AG10803 (cell line): ENCODE data around the gene FOXN3.

Experiments
- DNase-seq: peaks from one replicate; pipeline ENCODE4 v3.0.0; 2010; ENCODE audit warnings: low read depth
- H3K4me3 ChIP-seq: 2 replicates; pipeline ENCODE4 v1.5.1; 2011; ENCODE audit warnings: mild to moderate bottlenecking, low read length, control low read depth
- TF ChIP-seq, protein P1 (sequence below): conservative IDR thresholded peaks from 2 replicates; pipeline ENCODE4 v1.5.1; 2011; ENCODE audit warnings: mild to moderate bottlenecking, low read length, control low read depth, inconsistent platforms

Gene FOXN3

DNA sequence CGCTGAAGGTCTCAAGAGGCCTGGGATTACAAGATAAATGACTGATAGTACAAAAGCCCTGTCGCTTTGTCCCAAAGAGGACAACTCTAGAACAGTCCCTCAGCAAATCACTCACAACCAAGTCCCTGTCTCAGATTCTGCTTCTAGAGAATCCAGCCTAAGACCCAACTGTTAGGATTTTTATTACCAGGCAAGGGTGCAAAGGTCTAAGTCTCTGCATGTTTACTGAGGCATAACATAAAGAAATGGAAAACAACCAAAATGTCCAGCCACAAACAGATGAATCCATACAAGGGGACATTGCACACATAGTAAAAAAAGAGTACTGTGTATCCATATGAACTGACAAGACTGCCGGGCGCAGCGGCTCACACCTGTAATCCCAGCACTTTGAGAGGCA, 104.1 kb downstream of the FOXN3 start:
- no peak for DNase-seq
- TF ChIP-seq, protein P1, sequence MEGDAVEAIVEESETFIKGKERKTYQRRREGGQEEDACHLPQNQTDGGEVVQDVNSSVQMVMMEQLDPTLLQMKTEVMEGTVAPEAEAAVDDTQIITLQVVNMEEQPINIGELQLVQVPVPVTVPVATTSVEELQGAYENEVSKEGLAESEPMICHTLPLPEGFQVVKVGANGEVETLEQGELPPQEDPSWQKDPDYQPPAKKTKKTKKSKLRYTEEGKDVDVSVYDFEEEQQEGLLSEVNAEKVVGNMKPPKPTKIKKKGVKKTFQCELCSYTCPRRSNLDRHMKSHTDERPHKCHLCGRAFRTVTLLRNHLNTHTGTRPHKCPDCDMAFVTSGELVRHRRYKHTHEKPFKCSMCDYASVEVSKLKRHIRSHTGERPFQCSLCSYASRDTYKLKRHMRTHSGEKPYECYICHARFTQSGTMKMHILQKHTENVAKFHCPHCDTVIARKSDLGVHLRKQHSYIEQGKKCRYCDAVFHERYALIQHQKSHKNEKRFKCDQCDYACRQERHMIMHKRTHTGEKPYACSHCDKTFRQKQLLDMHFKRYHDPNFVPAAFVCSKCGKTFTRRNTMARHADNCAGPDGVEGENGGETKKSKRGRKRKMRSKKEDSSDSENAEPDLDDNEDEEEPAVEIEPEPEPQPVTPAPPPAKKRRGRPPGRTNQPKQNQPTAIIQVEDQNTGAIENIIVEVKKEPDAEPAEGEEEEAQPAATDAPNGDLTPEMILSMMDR = no peak
- H3K4me3 ChIP-seq = no peak overlapping the region

- TF ChIP-seq, protein P1 = no peak
- no peak overlapping the region for H3K4me3 ChIP-seq
- DNase-seq = no peak
Observed at GRCh38 chr14:89310211-89310610, 106.8 kb downstream of the FOXN3 start.

DNA sequence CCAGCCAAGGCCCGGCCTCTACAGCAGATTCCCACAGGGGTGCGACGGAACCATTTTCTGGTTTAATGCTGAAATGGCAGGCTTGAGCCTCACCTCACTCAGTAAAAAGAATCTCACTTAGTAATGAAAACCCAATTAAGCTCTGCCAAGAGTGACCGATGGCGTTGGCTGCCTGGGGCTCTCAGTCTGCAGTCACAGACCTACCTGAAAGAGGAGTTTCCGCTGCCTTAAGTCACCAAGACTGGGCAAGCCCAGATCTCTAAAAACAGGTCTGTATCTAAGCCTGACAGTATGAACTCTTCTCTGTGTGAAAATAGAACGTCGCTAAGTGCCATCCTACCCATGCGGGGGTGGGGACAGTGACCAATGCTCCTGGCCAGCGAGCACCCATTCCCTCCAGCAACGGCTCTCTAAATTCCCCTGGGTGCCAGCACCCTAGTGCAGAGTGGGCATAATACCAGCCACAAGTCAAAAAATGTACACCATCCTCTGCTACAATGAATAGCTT, 107.3 kb downstream of the FOXN3 start:
- no peak for DNase-seq
- H3K4me3 ChIP-seq = no peak overlapping the region
- TF ChIP-seq, protein P1 = no peak

DNA sequence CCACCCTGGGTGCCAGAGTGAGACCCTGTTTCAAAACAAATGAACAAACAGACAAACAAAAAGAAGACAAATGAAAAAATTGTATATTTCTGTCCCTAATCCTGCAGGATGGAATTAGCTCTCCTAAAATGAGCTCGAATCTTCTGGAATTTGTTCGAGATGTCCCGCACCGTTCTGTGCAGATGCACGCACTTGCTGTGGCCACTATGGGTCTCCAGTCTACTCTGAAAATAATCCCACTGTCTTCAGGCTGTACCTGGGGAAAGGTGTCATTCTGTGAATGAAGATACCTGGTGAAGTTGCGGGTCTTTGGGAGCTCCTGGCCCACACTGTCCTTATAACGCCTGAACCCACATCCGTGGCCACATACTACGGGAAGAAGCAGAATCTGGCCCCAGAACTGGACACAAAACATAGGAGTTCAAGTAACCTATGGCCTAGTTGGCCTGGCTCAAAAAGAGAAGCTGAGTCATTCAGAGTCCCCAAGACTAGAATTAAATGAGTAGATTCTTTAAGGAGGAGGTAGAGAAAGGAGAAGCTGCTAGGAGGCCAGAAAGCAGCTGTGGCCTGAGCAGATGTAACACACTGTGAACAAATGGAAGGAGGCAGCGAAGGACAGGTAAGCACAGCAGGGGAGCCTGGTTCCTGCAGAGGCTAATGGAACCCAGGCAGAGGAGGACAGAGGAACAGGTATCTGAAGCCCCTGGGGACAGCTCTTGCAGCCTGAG, 108.6 kb downstream of the FOXN3 start:
- no peak overlapping the region for H3K4me3 ChIP-seq
- DNase-seq = peak; percentile 29
- TF ChIP-seq, protein P1 = no peak

GRCh38 chr14:89307409-89307808, 109.6 kb downstream of the FOXN3 start:
- DNase-seq = no peak
- H3K4me3 ChIP-seq = no peak overlapping the region
- TF ChIP-seq, protein P1 = no peak

- peak overlapping the region; percentile 16; the same call in 1 of the 2 replicates for H3K4me3 ChIP-seq
- DNase-seq = peak; percentile 76
- TF ChIP-seq, protein P1 = no peak; the same call in 1 of the 2 replicates
Observed at GRCh38 chr14:89304972-89305703, 111.9 kb downstream of the FOXN3 start.
